Measurements from ENCODE around the gene LCK. TPM values are rescaled to one million over a fixed set of nuclear protein-coding genes. Genes with fewer than 3 reads are reported as not detected.

LCK gene
- polyA plus RNA-seq, 1 experiment: not detected

DNA sequence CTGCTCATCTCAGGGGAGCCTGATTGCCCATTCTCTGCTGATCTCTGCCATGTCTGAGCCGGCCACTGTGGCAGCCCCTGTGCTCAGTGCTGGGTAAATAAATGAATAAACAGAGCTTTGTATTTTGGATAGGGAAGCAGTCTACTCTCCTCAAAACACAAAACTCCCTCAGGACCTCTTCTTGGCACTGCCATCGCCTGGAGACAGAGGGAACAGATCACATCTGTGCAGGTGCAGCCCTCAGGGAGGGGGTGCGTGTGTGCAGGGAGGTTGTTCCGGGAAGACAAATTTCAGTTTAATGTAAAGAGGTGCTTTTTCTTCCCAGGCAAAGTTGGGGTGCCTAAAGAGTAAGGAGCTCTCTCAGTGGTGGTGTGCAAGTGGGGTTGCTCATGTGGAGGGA lies 11.7 kb upstream of the LCK start:
- Histone ChIP-seq H3K4me3 (ENCODE audit: low read depth, low read length) (no peak overlapping the region), H3K27ac (ENCODE audit: low read depth, low read length) (peak overlapping the region; percentile 21), H3K9me3 (ENCODE audit: control insufficient read depth, insufficient read depth, low read length) (no peaks in the 10 kb centered on the region; the same call in 1 of the 2 replicates), H3K27me3 (ENCODE audit: control insufficient read depth, insufficient read depth, low read length) (no peaks in the 10 kb centered on the region)
- CTCF ChIA-PET: interaction anchor here (1.8 to 2.8 kb wide), 2 partner anchors 9 to 23 kb away, joined by 13 read pairs; no protein-coding TSS in a partner anchor
- POLR2A ChIA-PET: interaction anchor here (1.4 kb wide), 1 partner anchor 52 kb away, joined by 4 read pairs; no protein-coding TSS in a partner anchor
- DNase-seq (ENCODE audit: low read depth, low spot score): no peak
- TF ChIP-seq, protein P1, sequence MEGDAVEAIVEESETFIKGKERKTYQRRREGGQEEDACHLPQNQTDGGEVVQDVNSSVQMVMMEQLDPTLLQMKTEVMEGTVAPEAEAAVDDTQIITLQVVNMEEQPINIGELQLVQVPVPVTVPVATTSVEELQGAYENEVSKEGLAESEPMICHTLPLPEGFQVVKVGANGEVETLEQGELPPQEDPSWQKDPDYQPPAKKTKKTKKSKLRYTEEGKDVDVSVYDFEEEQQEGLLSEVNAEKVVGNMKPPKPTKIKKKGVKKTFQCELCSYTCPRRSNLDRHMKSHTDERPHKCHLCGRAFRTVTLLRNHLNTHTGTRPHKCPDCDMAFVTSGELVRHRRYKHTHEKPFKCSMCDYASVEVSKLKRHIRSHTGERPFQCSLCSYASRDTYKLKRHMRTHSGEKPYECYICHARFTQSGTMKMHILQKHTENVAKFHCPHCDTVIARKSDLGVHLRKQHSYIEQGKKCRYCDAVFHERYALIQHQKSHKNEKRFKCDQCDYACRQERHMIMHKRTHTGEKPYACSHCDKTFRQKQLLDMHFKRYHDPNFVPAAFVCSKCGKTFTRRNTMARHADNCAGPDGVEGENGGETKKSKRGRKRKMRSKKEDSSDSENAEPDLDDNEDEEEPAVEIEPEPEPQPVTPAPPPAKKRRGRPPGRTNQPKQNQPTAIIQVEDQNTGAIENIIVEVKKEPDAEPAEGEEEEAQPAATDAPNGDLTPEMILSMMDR (IDR thresholded peaks at IDR 0.05; ENCODE audit: low read depth, low read length): no peak

- peak overlapping the region; percentile 21 for H3K27ac ChIP-seq (ENCODE audit: low read depth, low read length)
These were observed 11.3 kb upstream of the LCK start for GRCh38 chr1:32239790-32240139.

GRCh38 chr1:32240140-32240951 lies 10.7 kb upstream of the LCK start:
- no peaks in the 10 kb centered on the region; the same call in 1 of the 2 replicates for H3K9me3 ChIP-seq (ENCODE audit: control insufficient read depth, insufficient read depth, low read length)
- TF ChIP-seq, protein P1 (IDR thresholded peaks at IDR 0.05; ENCODE audit: low read depth, low read length): peak; percentile 27; the same call in 1 of the 2 replicates
- ChIA-PET CTCF (interaction anchor here (0.6 to 2.8 kb wide), 6 partner anchors 8 to 77 kb away, joined by 3 to 13 read pairs (median 4); no protein-coding TSS in a partner anchor), POLR2A (interaction anchor here (0.8 to 2.4 kb wide), 8 partner anchors 8 to 96 kb away, joined by 3 to 18 read pairs (median 3); partner anchors contain the start of genes MARCKSL1 and TXLNA)
- no peaks in the 10 kb centered on the region for H3K27me3 ChIP-seq (ENCODE audit: control insufficient read depth, insufficient read depth, low read length)
- H3K27ac ChIP-seq (ENCODE audit: low read depth, low read length): peak overlapping the region; percentile 75
- H3K4me3 ChIP-seq (ENCODE audit: low read depth, low read length): peak overlapping the region; percentile 70
- no peak for DNase-seq (ENCODE audit: low read depth, low spot score)

More at GRCh38 chr1:32239790-32240139, 11.3 kb upstream of the LCK start:
- CTCF ChIA-PET: interaction anchor here (1.8 to 2.8 kb wide), 2 partner anchors 8 to 24 kb away, joined by 13 read pairs; no protein-coding TSS in a partner anchor
- TF ChIP-seq, protein P1 (IDR thresholded peaks at IDR 0.05; ENCODE audit: low read depth, low read length): no peak
- peak overlapping the region; percentile 70 for H3K4me3 ChIP-seq (ENCODE audit: low read depth, low read length)
- POLR2A ChIA-PET: interaction anchor here (2.4 kb wide), 1 partner anchor 96 kb away, joined by 18 read pairs; the partner anchor contains the start of gene MARCKSL1
- no peaks in the 10 kb centered on the region for H3K27me3 ChIP-seq (ENCODE audit: control insufficient read depth, insufficient read depth, low read length)
- H3K9me3 ChIP-seq (ENCODE audit: control insufficient read depth, insufficient read depth, low read length): no peaks in the 10 kb centered on the region; the same call in 1 of the 2 replicates
- no peak for DNase-seq (ENCODE audit: low read depth, low spot score)

- CTCF ChIA-PET: interaction anchor here (0.6 to 2.8 kb wide), 5 partner anchors 8 to 75 kb away, joined by 3 to 13 read pairs (median 4); no protein-coding TSS in a partner anchor
- POLR2A ChIA-PET: interaction anchor here (0.5 to 2.4 kb wide), 12 partner anchors 9 to 95 kb away, joined by 3 to 18 read pairs (median 3); partner anchors contain the start of genes CCDC28B, HDAC1, MARCKSL1 and TXLNA
- TF ChIP-seq, protein P1 (IDR thresholded peaks at IDR 0.05; ENCODE audit: low read depth, low read length): no peak
- DNase-seq (ENCODE audit: low read depth, low spot score): no peak
- H3K9me3 ChIP-seq (ENCODE audit: control insufficient read depth, insufficient read depth, low read length): no peaks in the 10 kb centered on the region; the same call in 1 of the 2 replicates
- peak overlapping the region; percentile 75 for H3K27ac ChIP-seq (ENCODE audit: low read depth, low read length)
- peak overlapping the region; percentile 70 for H3K4me3 ChIP-seq (ENCODE audit: low read depth, low read length)
- no peaks in the 10 kb centered on the region for H3K27me3 ChIP-seq (ENCODE audit: control insufficient read depth, insufficient read depth, low read length)
These were observed 9.9 kb upstream of the LCK start for GRCh38 chr1:32241001-32241763.
